Measurements from ENCODE around the gene CD151.

DNA sequence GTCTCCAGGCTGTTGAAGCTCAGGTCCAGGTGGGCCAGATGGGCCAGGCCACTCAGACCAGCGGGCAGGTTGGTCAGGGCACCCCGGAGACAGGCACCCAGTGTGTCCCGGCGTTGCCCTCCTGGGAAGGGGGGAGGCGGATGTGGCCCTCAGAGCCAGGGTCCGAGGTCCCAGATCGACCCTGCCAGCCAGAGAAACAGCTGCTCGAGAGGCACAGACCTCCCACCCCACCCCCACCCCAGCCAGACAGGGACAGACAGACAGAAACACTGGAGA lies 29.3 kb upstream of the CD151 start:
- TF ChIP-seq, protein P1, sequence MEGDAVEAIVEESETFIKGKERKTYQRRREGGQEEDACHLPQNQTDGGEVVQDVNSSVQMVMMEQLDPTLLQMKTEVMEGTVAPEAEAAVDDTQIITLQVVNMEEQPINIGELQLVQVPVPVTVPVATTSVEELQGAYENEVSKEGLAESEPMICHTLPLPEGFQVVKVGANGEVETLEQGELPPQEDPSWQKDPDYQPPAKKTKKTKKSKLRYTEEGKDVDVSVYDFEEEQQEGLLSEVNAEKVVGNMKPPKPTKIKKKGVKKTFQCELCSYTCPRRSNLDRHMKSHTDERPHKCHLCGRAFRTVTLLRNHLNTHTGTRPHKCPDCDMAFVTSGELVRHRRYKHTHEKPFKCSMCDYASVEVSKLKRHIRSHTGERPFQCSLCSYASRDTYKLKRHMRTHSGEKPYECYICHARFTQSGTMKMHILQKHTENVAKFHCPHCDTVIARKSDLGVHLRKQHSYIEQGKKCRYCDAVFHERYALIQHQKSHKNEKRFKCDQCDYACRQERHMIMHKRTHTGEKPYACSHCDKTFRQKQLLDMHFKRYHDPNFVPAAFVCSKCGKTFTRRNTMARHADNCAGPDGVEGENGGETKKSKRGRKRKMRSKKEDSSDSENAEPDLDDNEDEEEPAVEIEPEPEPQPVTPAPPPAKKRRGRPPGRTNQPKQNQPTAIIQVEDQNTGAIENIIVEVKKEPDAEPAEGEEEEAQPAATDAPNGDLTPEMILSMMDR (IDR thresholded peaks at IDR 0.05), result no peak
- TF ChIP-seq POLR2A (IDR thresholded peaks at IDR 0.05), result no peak
